Measurements from ENCODE around the gene TTC7B.
"Not testable (repeated sequence)": the region's sequence is repeated elsewhere in the genome, so short reads cannot be mapped to it uniquely, and the experiment has no call there.

The TTC7B gene

GRCh38 chr14:90848944-90849731, 32.9 kb upstream of the TTC7B start:
- no peak for TF ChIP-seq CTCF (IDR thresholded peaks at IDR 0.05)
- Histone ChIP-seq H3K4me2 (ENCODE audit: low read length) (no peak overlapping the region), H3K79me2 (no peaks in the 10 kb centered on the region), H3K4me3 (ENCODE audit: low read depth, low read length) (no peak overlapping the region), H3K4me1 (no peaks in the 10 kb centered on the region), H3K27ac (no peak overlapping the region), H3K9ac (no peak overlapping the region), H3K9me3 (ENCODE audit: control insufficient read depth, low read length) (no peaks in the 10 kb centered on the region), H2AFZ (no peak overlapping the region), H3K27me3 (ENCODE audit: control insufficient read depth, insufficient read depth, low read length) (no peaks in the 10 kb centered on the region), H3K36me3 (ENCODE audit: control insufficient read depth, insufficient read depth, low read length) (no peaks in the 10 kb centered on the region)

GRCh38 chr14:90846511-90846910, 30.3 kb upstream of the TTC7B start:
- Histone ChIP-seq H3K79me2 (no peaks in the 10 kb centered on the region), H3K9ac (no peak overlapping the region), H3K4me3 (ENCODE audit: low read depth, low read length) (no peak overlapping the region), H3K9me3 (ENCODE audit: control insufficient read depth, low read length) (no peaks in the 10 kb centered on the region), H3K27ac (no peak overlapping the region), H3K36me3 (ENCODE audit: control insufficient read depth, insufficient read depth, low read length) (no peaks in the 10 kb centered on the region), H3K4me2 (ENCODE audit: low read length) (no peak overlapping the region), H3K4me1 (no peaks in the 10 kb centered on the region), H2AFZ (no peak overlapping the region), H3K27me3 (ENCODE audit: control insufficient read depth, insufficient read depth, low read length) (no peaks in the 10 kb centered on the region)
- TF ChIP-seq CTCF (IDR thresholded peaks at IDR 0.05) = no peak

GRCh38 chr14:90844321-90844720, 28.1 kb upstream of the TTC7B start:
- Histone ChIP-seq H3K36me3 (ENCODE audit: control insufficient read depth, insufficient read depth, low read length) (no peaks in the 10 kb centered on the region), H3K4me2 (ENCODE audit: low read length) (no peak overlapping the region), H3K27ac (no peak overlapping the region), H3K79me2 (no peaks in the 10 kb centered on the region), H3K4me3 (ENCODE audit: low read depth, low read length) (no peak overlapping the region), H3K9ac (no peak overlapping the region), H2AFZ (no peak overlapping the region), H3K4me1 (no peaks in the 10 kb centered on the region), H3K9me3 (ENCODE audit: control insufficient read depth, low read length) (no peaks in the 10 kb centered on the region), H3K27me3 (ENCODE audit: control insufficient read depth, insufficient read depth, low read length) (no peaks in the 10 kb centered on the region)
- no peak for TF ChIP-seq CTCF (IDR thresholded peaks at IDR 0.05)

GRCh38 chr14:90842726-90843125, 26.5 kb upstream of the TTC7B start:
- Histone ChIP-seq H2AFZ (no peak overlapping the region), H3K9me3 (ENCODE audit: control insufficient read depth, low read length) (no peaks in the 10 kb centered on the region), H3K27me3 (ENCODE audit: control insufficient read depth, insufficient read depth, low read length) (no peaks in the 10 kb centered on the region), H3K79me2 (no peaks in the 10 kb centered on the region), H3K4me3 (ENCODE audit: low read depth, low read length) (no peak overlapping the region), H3K4me2 (ENCODE audit: low read length) (no peak overlapping the region), H3K9ac (no peak overlapping the region), H3K27ac (no peak overlapping the region), H3K4me1 (no peaks in the 10 kb centered on the region), H3K36me3 (ENCODE audit: control insufficient read depth, insufficient read depth, low read length) (no peaks in the 10 kb centered on the region)
- TF ChIP-seq CTCF (IDR thresholded peaks at IDR 0.05) = no peak

GRCh38 chr14:90840667-90841066, 24.4 kb upstream of the TTC7B start:
- H3K79me2 ChIP-seq = not testable (repeated sequence)

More at GRCh38 chr14:90840667-90841066, 24.4 kb upstream of the TTC7B start:
- not testable (repeated sequence) for H3K27me3 ChIP-seq (ENCODE audit: control insufficient read depth, insufficient read depth, low read length); H3K36me3 ChIP-seq (ENCODE audit: control insufficient read depth, insufficient read depth, low read length); H3K27ac ChIP-seq; H3K4me1 ChIP-seq; H3K9ac ChIP-seq; H2AFZ ChIP-seq; H3K4me3 ChIP-seq (ENCODE audit: low read depth, low read length); H3K4me2 ChIP-seq (ENCODE audit: low read length); H3K9me3 ChIP-seq (ENCODE audit: control insufficient read depth, low read length)

Measured in parathyroid adenoma (tissue), 2 donors.